ENCODE results near the gene MECP2.

- no peak for TF ChIP-seq POLR2A (IDR thresholded peaks at IDR 0.05)
- no peak for TF ChIP-seq CTCF (IDR thresholded peaks at IDR 0.05)
- TF ChIP-seq POLR2AphosphoS5 (IDR thresholded peaks at IDR 0.05): no peak
- no peak for TF ChIP-seq EP300 (IDR thresholded peaks at IDR 0.05)
Observed at GRCh38 chrX:153981231-153981630, 116.3 kb downstream of the MECP2 start.
